GM12872 (cell line): Measurements from ENCODE around the gene GPR162.

Source experiments
- TF ChIP-seq, protein P1 (sequence below): IDR thresholded peaks from 3 replicates; pipeline ENCODE4 v1.5.1; 2011; ENCODE audit warnings: low read depth, mild to moderate bottlenecking, low read length, moderate library complexity; ENCODE audit not compliant: insufficient read depth

Gene GPR162

DNA sequence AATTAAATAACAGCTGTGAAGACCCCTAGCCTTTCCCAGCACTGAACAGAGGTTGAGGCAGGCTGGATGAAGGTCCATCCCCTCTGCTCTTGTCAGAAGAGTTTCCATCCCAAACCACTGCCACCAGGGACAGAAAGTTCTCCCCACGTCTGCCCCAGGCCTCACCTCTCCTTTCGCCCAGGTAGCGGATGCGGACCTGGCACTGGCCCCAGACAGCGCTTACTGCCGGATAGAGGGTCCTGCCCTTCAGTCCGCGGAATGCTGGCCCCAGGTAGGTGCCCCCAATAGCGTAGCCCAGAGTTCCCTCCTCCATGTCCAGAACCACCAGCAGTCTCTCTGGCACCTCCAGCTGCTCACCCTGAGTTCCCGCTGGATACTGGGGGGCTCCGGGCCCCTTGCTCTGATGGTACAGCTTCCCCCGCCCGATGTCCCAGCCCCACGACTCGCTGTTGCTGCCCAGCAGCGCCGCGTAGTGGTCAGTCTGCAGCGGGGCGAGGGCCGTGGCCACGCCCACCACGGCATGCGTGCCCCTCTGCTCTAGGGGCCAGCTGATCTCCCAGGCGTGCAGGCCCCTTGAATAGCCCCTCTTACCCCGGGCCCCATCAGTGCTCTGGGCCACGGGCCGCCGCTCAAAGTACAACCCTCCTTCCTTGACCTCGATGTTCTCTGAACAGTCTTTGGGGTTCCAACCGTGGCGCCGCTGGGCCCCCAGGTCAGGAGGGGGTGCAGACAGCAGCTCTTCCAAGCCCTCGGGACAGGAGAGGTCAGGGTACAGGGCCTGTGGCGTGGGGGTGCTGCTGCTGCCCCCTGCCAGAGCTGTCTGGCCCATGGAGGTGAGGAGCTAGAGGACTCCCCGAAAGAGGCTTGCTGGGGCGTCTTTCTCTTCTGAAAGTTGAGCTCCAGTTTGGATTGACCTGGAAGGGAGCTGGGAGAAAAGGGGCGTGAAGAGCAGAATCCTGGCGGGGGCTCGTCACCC, 50.7 kb downstream of the GPR162 start:
- TF ChIP-seq, protein P1, sequence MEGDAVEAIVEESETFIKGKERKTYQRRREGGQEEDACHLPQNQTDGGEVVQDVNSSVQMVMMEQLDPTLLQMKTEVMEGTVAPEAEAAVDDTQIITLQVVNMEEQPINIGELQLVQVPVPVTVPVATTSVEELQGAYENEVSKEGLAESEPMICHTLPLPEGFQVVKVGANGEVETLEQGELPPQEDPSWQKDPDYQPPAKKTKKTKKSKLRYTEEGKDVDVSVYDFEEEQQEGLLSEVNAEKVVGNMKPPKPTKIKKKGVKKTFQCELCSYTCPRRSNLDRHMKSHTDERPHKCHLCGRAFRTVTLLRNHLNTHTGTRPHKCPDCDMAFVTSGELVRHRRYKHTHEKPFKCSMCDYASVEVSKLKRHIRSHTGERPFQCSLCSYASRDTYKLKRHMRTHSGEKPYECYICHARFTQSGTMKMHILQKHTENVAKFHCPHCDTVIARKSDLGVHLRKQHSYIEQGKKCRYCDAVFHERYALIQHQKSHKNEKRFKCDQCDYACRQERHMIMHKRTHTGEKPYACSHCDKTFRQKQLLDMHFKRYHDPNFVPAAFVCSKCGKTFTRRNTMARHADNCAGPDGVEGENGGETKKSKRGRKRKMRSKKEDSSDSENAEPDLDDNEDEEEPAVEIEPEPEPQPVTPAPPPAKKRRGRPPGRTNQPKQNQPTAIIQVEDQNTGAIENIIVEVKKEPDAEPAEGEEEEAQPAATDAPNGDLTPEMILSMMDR: peak; percentile 98

DNA sequence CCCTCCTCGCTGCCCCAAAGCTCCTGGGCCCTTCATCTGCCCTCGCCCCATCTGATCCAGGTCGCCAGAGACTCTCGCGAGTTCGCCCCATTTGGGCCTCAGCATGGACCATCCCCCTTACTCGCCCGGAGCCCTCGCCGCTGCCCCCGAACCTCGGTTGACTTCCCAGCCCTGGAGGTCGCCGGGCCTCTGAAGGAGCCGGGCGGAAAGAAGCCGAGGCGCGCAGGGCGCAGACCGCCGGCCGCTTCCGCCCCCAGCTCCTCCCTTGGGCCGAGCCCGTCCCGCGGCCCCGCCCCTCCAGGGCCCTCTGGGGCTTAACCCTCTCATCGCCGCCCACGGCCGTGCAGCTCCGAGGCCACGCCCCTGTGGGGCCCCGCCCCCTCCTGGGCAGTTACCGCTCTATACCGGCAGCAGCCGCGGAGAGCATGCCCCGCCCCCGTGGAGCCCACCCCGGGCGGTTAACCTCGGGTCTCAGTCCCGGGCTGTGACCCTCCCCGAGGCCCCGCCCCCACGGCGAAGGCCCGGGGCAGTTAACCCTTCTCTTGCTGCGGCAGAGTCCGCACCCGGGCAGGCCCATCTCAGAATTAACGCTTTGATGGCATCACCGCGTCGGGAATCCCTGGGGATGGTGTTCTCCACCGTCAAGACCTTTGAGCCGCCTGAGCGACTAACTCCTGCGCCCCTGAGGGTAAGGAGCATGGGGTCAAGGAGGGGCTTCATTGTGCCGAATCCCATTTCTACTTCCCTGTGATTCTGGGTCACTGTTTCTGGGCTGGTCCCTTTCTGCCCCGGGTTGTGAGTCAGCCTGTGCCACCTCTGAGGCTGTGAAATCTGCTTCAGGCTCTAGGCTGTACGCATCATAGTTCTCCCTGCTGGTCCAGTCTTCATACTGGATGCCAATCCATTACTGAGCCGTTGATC, 51.7 kb downstream of the GPR162 start, which contains the start of gene SPSB2:
Gene SPSB2, minus strand, starts transcription at position 210 of the 921 bp plus-strand sequence. CDS start 402 bp downstream, outside the sequence.
- TF ChIP-seq, protein P1: no peak
